Spinal cord (tissue), 10 donors: Measurements from ENCODE around the gene FAM78B. TPM values are rescaled to one million over a fixed set of nuclear protein-coding genes. Genes with fewer than 3 reads are reported as not detected.

Source experiments
- DNase-seq, 6 donors: peaks; one replicate each; pipeline versions ENCODE4 v3.0.0 to v3.0.0-alpha.2; 2013 to 2015; ENCODE audit warnings: low spot score in 6 of 6, low read depth in 4 of 6
- H3K27ac ChIP-seq: one replicate; pipeline ENCODE4 v1.5.1; 2013; ENCODE audit warnings: low read depth, low read length, control low read depth
- H3K27me3 ChIP-seq: one replicate; pipeline ENCODE4 v1.6.1; 2013; ENCODE audit warnings: low read length; ENCODE audit not compliant: control insufficient read depth, insufficient read depth
- H3K36me3 ChIP-seq: one replicate; pipeline ENCODE4 v1.6.1; 2013; ENCODE audit warnings: low read length; ENCODE audit not compliant: control insufficient read depth, insufficient read depth
- H3K4me1 ChIP-seq: one replicate; pipeline ENCODE4 v1.6.1; 2013; ENCODE audit warnings: low read length; ENCODE audit not compliant: control insufficient read depth, insufficient read depth
- H3K4me3 ChIP-seq: one replicate; pipeline ENCODE4 v1.5.1; 2013; ENCODE audit warnings: low read depth, low read length, control low read depth
- H3K9me3 ChIP-seq: one replicate; pipeline ENCODE4 v1.6.1; 2013; ENCODE audit warnings: low read length; ENCODE audit not compliant: control insufficient read depth, insufficient read depth
- WGBS: methylation state at CpG from one replicate; pipeline ENCODE4 v1.1.5; 2013; ENCODE audit warnings: missing lambda C conversion rate; ENCODE audit not compliant: insufficient coverage; 5-methylcytosine and 5-hydroxymethylcytosine counted together
- polyA plus RNA-seq, 2 donors: library from polyadenylated mRNA; unstranded; fragments of 120-200 nt; gene quantifications; one replicate each; pipeline ENCODE4 v1.2.1, GENCODE V29; 2013; ENCODE audit not compliant: insufficient read length in 2 of 2
- total RNA-seq, 2 donors: library from RNA; depleted of rRNA in 1 of 2; stranded (reverse); fragments of 120-200 nt in 1 of 2; fragments of >200 nt in 1 of 2; gene quantifications; one replicate each; pipeline versions ENCODE4 v1.2.3 to v1.2.4, GENCODE V29; 2013 to 2014
- donor health status: healthy.

FAM78B gene
- total and polyA plus RNA-seq, 4 donors = 4.5 to 19.9 (median 10.7) TPM

DNA sequence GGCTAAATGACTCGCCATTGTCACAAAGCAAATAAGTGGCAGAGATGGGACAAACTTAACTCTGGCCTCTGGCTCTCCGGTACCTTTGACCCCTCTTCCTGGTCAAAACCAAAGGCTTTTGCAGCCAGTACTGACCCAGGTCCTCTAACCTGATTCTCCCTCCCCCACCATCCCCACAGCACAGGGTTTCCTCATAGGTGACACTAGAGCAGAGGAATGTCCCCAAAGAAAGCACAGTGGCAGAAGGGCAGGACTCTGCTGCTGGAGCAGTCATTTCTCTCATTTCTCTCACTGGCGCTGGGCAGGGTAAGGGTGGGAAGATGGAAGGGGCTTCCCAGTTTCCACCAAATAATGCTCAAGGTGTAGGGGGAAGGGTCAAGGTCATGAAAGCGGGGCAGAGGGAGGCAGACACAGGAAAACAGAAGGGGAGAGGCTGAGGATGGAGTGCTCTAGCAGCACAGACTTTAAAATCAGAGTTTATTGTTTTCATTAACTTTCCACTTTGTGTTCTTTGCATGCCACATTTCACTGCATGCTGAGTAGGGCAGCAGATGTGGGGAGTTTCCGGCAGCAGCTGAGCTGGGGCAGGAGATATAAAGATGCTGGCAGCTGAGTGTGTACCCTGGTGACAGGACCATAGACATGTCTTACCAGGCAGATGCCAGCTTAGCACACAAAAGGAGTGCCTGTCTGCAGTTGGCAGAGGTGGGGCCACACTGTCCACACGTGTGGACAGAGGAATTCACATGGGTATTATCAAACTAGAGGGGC, 80.5 kb downstream of the FAM78B start:
- Histone ChIP-seq H3K4me3 (no peak overlapping the region), H3K9me3 (no peaks in the 10 kb centered on the region), H3K27me3 (no peaks in the 10 kb centered on the region), H3K27ac (no peak overlapping the region), H3K36me3 (no peaks in the 10 kb centered on the region), H3K4me1 (peaks cover 14% of the 10 kb centered on the region)
- WGBS = 67% methylated on average over 5 of the region's 6 CpGs
- DNase-seq = peak in 1 of 6 donors; percentile 60

DNA sequence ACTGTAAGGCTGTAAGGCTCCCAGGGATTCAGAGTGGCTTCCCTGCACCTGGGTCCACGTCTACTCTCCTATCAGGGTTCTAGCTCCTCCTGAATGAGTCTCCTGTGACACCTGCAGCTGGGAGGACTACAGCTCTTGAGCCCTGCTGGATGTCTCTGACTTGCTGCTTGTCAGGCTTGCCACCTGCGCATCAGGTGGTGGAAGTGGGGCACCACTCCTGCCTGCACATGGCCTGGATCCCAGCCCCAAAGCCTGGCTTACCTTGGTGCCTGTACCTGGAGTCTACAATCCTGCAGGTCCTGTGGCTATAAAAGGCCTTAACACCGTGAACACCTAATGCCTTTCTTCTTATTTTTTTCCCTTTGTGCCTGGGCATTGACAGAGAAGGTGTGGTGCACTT, 82.2 kb downstream of the FAM78B start:
- H3K27ac ChIP-seq = no peak overlapping the region

DNA sequence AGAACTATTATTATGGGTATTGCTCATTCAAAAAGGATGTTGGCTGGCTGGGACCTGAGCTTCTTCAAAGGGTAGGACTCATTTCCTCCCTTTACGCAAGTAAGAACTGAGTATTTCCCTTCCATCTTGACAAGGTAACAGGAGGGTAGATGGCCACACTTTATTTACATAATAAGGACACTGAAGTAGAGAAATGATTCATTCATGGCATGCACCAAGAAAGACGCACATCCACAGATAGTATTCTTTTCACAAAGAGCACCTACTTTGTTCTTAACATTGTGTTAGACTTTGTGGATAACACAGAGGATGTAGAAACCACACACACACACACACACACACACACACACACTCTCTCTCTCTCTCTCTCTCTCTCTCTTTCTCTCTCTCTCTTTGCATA, 82.9 kb downstream of the FAM78B start:
- DNase-seq = no peak
- Histone ChIP-seq H3K4me3 (no peak overlapping the region), H3K27ac (no peak overlapping the region), H3K36me3 (no peaks in the 10 kb centered on the region), H3K4me1 (peaks cover 10% of the 10 kb centered on the region), H3K9me3 (no peaks in the 10 kb centered on the region), H3K27me3 (no peaks in the 10 kb centered on the region)
- no CpG with 5 or more reads among the region's 2 CpGs for WGBS

More for the DNA sequence above, 82.2 kb downstream of the FAM78B start:
- Histone ChIP-seq H3K27me3 (no peaks in the 10 kb centered on the region), H3K4me3 (no peak overlapping the region), H3K36me3 (no peaks in the 10 kb centered on the region), H3K9me3 (no peaks in the 10 kb centered on the region), H3K4me1 (peaks cover 13% of the 10 kb centered on the region)
- DNase-seq = no peak
- WGBS = 100% methylated on average over 2 of the region's 3 CpGs

DNA sequence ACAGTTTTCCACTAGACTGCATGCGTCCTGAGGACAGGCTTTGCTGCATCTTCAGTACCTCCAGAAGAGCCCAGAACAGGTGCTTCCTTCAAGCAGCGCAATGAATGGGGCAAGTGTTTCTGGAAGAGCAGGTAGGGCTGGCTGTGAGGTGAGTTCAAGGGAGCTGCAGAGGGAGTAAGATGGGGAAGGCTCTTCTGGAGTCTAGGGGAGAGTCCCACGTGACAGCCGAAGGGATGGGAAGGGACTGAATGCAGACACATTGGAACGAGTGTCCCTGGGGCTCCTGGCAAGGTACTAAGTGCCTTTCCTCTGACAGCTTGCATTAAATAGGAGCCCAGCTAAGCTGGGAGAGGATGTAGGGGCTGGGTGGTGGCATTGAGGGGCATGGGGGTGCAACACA, 84.2 kb downstream of the FAM78B start:
- H3K27ac ChIP-seq = no peak overlapping the region
- no peaks in the 10 kb centered on the region for H3K27me3 ChIP-seq
- no peaks in the 10 kb centered on the region for H3K9me3 ChIP-seq
- H3K4me3 ChIP-seq = no peak overlapping the region
- H3K36me3 ChIP-seq = no peaks in the 10 kb centered on the region
- 98% methylated on average over 5 of the region's 5 CpGs for WGBS
- H3K4me1 ChIP-seq = peaks cover 10% of the 10 kb centered on the region
- DNase-seq = no peak

DNA sequence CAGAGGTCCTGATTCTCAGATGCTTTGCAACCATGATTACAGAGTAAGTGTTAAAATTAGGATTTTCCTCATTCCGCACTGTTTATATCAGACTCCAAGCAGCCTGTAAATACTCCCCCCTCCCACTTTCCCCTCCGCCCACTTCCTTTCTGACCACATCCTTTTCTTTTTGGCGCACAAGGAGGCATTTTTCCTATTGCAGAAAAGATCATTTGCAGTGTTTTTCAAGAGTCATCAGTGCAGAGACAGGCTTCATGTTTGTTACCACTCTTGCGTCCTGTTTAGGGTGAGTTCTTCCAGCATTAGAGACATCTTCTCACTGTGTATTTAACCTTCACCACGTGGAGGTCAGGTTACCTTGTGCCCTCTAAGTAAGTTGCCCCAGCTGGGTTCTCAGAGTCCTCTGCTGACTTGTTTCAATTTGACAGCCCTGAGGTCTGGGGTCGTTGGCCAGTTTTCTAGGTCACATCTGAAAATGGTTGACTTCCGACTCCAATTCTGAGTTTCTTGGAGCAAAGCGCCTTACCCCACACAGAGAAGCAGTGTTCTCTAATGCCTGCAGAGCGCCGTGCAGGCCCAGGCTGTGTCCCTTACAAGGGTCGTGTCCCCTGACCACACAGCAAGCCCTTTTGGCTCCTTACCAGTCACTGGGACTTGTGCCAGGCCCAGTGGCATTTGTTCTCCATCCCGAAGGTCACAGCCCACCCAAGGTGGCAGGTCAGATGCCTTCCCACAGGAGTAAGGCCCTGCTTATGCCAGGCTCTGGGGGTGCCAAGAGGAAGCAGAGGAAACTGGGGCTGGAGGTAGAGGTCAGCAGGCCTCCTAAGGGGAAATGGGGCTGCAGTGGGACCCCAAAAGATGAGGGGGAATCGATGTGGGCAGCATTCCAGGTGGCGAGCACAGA, 85.6 kb downstream of the FAM78B start:
- 72% methylated on average over 14 of the region's 14 CpGs for WGBS
- Histone ChIP-seq H3K4me3 (no peak overlapping the region), H3K9me3 (no peaks in the 10 kb centered on the region), H3K27me3 (no peaks in the 10 kb centered on the region), H3K4me1 (peaks cover 7% of the 10 kb centered on the region), H3K36me3 (no peaks in the 10 kb centered on the region), H3K27ac (peak overlapping the region; percentile 69)
- DNase-seq = peak in 1 of 6 donors; percentile 37

DNA sequence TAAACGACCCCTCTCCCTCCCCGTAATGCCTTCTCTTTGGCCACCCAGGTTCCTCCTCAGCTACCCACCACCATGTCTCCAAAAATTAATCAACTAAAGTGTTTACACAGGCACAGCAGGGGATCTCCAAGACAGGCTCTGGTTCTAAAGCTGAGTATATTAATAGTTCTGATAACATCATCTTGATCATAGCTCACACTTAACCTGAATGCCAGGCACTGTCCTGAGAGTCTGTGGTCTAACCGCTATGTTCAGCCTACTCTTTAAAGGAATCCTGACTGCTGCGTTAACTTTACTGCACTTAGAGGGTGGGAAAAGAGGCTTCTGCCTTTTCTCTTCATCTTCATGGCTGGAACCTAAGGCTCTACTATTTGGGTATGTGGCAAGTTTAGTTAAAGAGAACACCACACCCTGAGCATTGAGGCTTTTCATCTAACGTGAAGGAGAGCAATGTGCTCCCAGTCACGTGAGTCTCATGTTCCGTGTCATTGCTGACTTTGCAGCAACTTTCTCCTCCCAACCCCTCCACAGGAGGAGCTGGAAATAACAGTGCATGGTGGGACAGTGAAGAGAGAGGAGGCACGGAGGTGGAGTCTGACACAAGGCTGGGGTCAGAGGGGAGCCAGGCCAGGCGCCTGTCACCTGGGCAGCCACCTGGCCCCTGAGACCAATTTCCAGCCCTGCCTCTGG, 86.4 kb downstream of the FAM78B start:
- Histone ChIP-seq H3K27ac (peak overlapping the region; percentile 47), H3K4me3 (no peak overlapping the region), H3K4me1 (peaks cover 7% of the 10 kb centered on the region), H3K36me3 (no peaks in the 10 kb centered on the region), H3K27me3 (no peaks in the 10 kb centered on the region), H3K9me3 (no peaks in the 10 kb centered on the region)
- 74% methylated on average over 4 of the region's 9 CpGs for WGBS
- no peak for DNase-seq

DNA sequence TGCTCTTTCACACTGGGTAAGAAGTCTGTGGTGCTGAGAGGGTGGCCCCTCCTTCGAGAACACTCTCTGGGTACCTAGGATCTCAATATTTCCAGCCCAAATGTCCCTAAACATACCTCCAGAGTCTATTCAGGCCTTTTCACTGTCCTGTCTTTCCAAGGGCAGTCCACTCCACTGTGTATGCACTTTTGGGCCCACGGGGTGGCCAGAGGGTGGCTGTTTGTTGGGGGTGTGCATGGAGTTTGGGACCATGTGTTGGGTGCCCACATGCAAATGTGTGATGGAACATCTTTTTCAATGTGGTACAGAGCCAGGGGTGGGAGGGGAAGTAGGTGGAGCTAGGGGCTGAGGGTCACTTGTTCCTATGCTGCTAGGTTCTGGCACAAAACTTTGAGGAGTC, 87.5 kb downstream of the FAM78B start:
- no peaks in the 10 kb centered on the region for H3K36me3 ChIP-seq
- H3K4me1 ChIP-seq = peaks cover 7% of the 10 kb centered on the region
- no peak overlapping the region for H3K4me3 ChIP-seq
- no peaks in the 10 kb centered on the region for H3K9me3 ChIP-seq
- 100% methylated on average over 1 of the region's 2 CpGs for WGBS
- H3K27me3 ChIP-seq = no peaks in the 10 kb centered on the region
- DNase-seq = no peak
- H3K27ac ChIP-seq = no peak overlapping the region

DNA sequence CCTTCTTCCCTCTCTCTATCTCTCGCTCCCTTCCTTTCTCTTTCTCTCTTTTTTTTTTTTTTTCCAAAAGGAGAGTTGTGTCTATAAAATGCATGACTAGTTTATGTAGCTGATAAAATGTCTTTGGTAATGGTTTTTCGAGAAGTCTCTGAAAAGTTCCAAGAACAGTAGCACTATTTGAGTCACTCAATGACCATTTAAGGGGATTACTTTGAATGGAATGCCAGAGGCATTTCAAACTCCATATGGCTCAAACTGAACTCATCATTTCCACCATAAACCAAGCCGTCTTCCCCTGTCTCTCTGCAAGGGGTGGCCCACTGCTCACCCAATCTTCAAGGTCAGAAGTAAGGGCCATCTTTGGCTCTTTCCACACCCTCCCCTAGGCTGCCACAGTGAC, 93.3 kb downstream of the FAM78B start:
- WGBS = 33% methylated on average over 1 of the region's 3 CpGs

DNA sequence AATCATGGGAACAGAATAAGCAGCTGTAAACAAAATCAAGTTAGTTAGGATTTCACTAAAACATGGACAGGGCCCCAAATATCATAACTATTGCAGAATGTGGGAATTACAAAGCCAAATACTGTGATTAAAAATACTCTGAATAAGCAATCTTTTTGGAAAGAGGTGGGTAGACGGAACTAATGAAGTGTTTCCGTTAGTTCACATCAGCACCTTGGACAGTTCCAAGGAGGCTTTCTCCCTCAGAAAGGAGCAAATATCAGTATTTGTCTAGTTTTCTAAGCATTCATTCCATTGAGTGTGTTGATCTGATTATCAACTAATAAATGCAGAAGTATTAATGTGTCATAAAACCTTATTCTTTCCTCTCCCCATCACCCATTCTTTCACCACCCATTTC, 97.4 kb downstream of the FAM78B start:
- no peak overlapping the region for H3K27ac ChIP-seq
- H3K4me1 ChIP-seq = no peaks in the 10 kb centered on the region
- no CpG with 5 or more reads among the region's 2 CpGs for WGBS
- no peaks in the 10 kb centered on the region for H3K9me3 ChIP-seq
- no peak for DNase-seq
- no peak overlapping the region for H3K4me3 ChIP-seq
- peaks cover 3% of the 10 kb centered on the region for H3K36me3 ChIP-seq
- no peaks in the 10 kb centered on the region for H3K27me3 ChIP-seq

More for the DNA sequence above, 93.3 kb downstream of the FAM78B start:
- no peak for DNase-seq
- Histone ChIP-seq H3K9me3 (no peaks in the 10 kb centered on the region), H3K36me3 (peaks cover 3% of the 10 kb centered on the region), H3K27me3 (no peaks in the 10 kb centered on the region), H3K27ac (no peak overlapping the region), H3K4me1 (no peaks in the 10 kb centered on the region), H3K4me3 (no peak overlapping the region)
